HL-60/S4 treated with phorbol 12-myristate 13-acetate at 8.2 ng/mL for 4 days and 3 days (cell line): ENCODE results near the gene RNF115.
"Not testable (repeated sequence)": the region's sequence is repeated elsewhere in the genome, so short reads cannot be mapped to it uniquely, and the experiment has no call there.

Source experiments
- in situ Hi-C: fragments of 300-500 bp; cut with MboI; formaldehyde crosslinking; loops from 2 replicates; pipeline ENCODE4 v1.15.0; 2022; ENCODE audit warnings: low sequenced_read_pairs

The RNF115 gene

DNA sequence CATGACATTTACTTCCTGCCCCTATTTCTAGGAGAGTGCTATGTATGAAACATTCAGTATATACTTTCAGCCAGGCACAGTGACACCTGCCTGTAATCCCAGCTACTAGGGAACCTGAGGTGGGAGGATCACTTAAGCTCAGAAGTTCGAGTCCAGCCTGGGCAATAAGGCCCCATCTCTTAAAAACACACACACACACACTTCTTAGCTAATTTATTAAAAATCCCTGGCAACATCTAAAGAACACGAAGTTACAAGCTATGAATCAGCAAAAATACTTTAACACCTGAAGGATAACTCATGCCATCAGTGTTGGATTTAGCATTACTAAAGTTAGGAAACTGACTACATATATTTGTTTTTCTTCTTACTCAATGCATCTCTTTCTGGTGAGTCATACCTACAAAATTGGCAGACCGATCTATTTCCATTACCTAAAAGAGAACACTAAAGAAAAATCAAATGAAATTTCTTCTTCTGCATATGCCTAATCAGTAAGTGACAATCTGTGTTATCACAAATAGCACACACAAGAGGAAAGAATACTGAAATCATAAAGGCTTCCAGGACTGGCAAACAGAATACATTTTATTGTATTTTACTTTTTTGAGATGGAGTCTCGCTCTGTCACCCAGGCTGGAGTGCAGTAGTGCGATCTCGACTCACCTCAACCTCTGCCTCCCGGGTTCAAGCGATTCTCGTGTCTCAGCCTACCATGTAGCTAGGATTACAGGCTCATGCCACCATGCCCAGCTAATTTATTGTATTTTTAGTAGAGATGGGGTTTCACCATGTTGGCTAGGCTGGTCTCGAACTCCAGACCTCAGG, 41.4 kb downstream of the RNF115 start:
- in situ Hi-C loops: no loop called here

DNA sequence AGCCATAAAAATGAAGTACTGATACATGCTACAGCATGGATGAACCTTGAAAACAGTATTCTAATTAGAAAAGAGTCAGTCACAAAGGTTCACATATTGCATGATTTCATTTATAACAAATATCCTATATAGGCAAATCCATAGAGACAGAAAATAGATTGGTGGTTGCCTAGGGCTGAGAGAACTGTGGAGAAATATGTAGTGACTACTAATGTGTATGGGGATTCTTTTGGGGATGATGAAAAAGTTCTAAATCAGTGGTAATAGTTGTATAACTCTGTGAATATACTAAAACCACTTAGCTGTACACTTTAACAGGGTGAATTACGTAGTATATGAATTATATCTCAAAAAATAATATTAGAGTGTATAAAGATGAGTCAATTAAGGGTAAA, 45.8 kb downstream of the RNF115 start:
- in situ Hi-C loops: no loop called here

DNA sequence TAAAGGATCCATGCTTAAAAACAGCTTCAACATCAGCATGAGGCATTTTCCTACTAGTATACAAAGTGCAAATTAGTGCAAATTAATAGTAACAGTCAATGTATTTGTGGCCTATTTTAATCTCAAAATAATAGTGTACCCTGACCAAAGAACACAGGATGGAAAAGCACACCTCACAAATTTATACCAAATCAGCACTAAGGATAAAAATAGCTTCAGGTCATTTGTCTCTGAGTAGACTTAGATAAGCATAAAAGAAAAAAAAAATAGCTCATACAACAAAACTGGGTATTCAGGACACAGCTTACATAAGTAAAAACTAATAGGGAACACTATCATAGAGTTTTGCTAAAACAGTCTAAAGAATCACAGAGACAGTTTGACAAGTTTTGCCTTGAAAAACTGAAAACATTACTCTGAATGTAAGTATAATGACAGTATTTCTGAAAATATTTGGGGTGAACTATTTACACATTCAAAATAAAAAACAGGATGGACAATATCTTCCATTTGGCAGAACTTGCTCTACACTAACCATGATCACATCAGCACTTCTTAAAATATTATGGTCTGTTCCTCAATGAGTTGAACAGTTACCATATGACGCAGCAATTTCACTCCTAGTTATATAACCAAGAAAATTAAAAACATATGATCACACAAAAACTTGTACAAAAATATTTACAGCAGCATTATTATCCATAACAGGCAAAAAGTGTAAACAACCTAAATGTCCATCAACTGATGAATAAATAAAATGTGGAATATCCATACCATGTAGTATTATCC, 46.3 kb downstream of the RNF115 start:
- in situ Hi-C loops: no loop called here

DNA sequence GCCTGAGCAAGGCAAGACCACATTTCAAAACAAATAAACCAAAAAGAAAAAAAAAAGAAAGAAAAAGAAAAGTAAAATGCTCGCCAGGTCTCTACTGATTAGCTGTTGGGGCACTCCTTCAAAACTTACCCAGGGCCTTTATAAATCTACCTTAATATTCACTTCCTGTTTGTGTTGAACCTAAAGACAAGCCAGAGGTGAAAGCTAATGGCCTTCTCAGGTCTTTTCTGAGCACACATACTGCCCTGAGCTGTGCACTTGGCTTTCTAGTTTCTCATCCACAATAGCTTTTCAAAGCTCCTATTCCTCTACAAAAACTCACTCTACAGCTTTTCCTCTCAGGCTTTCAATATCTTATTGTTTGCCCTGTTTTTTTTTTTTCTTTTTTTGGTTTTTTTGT, 50.5 kb downstream of the RNF115 start:
- in situ Hi-C loops: no loop called here

DNA sequence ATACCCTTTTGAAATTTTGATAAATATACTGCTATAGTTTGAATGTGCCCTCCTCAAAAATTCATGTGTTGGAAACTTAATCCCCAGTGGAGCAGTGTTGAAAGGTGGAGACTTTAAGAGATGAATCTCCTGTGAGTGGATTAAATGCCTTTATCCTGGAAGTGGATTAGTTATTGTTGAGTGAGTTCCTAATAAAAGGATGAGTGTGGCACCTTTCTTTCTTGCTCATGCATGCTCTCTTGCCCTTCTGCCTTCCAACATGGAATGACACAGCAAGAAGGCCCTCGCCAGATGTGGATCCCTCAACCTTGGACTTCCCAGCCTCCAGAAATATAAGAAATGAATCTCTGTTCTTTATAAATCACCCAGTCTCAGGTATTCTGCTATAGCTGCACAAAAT, 52.8 kb downstream of the RNF115 start:
- in situ Hi-C loops: no loop called here

DNA sequence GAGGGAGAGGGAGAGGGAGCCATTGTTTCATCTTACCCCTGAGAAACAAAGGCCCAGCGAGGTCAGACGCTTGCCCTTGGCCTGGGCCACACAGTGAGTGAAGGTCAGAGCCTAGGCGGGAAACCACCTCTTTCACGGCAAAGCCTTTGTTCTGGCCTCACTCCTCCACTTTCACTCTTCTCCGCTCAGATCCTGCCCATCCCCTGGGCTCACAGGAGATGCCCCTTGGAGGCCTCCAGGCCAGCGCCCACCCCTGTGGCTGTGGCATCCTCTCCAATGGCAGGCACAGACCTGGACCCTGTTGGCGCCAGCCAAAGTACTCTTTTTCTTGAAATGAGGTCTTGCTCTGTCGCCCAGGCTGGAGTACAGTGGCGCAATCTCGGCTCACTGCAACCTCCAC, 55.9 kb downstream of the RNF115 start:
- in situ Hi-C loops: not testable (repeated sequence)

DNA sequence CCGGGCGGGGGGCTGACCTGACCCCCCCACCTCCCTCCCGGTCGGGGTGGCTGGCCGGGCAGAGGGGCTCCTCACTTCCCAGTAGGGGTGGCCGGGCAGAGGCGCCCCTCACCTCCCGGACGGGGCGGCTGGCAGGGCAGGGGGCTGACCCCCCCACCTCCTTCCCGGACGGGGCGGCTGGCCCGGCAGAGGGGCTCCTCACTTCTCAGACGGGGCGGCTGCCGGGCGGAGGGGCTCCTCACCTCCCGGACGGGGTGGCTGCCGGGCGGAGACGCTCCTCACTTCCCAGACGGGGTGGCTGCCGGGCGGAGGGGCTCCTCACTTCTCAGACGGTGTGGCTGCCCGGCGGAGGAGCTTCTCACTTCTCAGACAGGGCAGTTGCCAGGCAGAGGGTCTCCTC, 57.0 kb downstream of the RNF115 start:
- in situ Hi-C loops: not testable (repeated sequence)

DNA sequence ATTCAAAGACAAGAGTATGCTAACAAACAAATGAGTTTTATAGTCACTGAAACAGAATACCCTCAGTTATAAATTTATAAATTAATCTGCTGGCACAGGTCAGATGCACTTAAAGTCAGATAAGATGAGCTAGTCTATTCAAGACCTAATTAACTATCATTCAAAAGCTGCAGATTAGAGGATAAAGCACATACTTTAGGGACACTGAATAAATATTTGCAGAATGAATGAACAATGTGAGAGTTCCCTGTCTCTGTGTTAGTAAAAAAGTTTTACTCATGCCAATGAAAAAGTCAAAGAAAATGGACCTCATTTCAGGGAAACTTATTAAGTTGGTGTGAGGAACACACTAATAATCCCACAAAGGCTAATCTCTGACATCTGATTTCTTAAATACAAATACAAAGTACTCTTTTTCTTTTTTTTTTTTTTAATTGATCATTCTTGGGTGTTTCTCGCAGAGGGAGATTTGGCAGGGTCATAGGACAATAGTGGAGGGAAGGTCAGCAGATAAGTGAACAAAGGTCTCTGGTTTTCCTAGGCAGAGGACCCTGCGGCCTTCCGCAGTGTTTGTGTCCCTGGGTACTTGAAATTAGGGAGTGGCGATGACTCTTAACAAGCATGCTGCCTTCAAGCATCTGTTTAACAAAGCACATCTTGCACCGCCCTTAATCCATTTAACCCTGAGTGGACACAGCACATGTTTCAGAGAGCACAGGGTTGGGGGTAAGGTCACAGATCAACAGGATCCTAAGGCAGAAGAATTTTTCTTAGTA, 58.1 kb downstream of the RNF115 start:
- in situ Hi-C loops: not testable (repeated sequence)

DNA sequence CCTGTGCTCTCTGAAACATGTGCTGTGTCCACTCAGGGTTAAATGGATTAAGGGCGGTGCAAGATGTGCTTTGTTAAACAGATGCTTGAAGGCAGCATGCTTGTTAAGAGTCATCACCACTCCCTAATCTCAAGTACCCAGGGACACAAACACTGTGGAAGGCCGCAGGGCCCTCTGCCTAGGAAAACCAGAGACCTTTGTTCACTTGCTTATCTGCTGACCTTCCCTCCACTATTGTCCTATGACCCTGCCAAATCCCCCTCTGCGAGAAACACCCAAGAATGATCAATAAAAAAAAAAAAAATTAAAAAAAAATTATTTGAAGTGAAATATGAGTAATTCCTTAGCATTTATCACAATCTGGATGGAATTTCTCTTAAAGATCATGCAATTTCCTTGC, 58.8 kb downstream of the RNF115 start:
- in situ Hi-C loops: not testable (repeated sequence)

DNA sequence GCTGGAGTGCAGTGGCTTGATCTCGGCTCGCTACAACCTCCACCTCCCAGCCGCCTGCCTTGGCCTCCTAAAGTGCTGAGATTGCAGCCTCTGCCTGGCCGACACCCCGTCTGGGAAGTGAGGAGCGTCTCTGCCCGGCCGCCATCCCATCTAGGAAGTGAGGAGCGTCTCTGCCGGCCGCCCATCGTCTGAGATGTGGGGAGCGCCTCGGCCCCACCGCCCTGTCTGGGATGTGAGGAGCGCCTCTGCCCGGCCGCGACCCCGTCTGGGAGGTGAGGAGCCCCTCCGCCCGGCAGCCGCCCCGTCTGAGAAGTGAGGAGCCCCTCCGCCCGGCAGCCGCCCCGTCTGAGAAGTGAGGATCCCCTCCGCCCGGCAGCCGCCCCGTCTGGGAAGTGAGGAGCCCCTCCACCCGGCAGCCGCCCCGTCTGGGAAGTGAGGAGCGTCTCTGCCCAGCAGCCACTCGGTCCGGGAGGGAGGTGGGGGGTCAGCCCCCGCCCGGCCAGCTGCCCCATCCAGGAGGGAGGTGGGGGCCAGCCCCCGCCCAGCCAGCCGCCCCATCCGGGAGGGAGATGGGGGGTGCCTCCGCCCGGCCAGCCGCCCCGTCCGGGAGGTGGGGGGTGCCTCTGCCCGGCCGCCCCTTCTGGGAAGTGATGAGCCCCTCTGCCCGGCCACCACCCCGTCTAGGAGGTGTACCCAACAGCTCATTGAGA, 59.5 kb downstream of the RNF115 start:
- in situ Hi-C loops: not testable (repeated sequence)

DNA sequence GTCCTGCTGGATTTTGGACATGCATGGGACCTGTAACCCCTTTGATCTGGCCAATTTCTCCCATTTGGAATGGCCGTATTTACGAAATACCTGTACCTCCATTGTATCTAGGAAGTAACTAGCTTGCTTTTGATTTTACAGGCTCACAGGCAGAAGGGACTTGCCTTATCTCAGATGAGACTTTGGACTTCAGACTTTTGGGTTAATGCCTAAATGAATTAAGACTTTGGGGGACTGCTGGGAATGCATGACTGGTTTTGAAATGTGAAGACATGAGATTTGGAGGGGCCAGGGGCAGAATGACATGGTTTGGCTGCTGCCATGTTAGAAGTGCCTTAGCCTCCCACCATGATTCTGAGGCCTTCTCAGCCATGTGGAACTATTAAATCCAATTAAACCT, 61.9 kb downstream of the RNF115 start:
- in situ Hi-C loops: not testable (repeated sequence)

DNA sequence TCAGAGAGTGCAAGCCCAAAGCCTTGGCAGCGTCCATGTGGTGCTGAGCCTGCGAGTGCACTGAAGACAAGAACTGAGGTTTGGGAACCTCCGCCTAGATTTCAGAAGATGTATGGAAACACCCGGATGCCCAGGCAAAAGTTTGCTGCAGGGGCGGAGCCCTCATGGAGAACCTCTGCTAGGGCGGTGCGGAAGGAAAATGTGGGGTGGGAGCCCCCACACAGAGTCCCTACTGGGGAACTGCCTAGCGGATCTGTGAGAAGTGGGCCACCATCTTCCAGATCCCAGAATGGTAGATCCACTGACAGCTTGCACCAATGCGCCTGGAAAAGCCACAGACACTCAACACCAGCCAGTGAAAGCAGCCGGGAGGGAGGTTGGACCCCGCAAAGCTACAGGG, 62.4 kb downstream of the RNF115 start:
- in situ Hi-C loops: not testable (repeated sequence)

DNA sequence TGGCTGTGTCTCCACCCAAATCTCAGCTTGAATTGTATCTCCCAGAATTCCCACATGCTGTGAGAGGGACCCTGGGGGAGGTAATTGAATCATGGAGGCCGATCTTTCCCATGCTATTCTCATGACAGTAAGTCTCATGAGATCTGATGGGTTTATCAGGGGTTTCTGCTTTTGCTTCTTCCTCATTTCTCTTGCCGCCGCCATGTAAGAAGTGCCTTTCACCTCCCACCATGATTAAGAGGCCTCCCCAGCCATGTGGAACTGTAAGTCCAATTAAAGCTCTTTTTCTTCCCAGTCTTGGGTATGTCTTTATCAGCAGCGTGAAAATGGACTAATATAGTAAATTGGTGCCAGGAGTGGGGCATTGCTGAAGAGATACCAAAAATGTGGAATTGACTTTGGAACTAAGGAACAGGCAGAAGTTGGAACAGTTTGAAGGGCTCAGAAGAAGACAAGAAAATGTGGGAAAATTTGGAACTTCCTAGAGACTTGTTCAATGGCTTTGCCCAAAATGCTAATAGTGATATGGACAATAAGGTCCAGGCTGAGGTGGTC, 63.4 kb downstream of the RNF115 start:
- in situ Hi-C loops: not testable (repeated sequence)

DNA sequence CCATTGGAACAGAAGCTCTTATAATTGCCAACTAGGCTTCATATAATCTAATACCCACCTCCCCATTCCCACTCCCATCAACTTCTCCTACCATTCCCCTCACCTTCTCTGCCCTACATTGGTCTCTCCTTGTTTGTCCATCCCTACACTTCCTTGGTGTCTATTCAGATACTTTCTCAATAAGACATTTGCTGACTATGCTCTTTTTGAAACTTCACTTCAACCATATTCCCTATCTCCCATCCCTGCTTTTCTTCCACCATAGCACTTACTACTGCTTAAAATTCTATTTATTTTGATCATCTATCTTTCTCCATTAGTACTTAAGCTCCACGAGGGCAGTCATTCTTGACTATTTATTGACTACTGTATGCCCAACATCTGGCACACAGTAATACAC, 64.2 kb downstream of the RNF115 start:
- in situ Hi-C loops: no loop called here

DNA sequence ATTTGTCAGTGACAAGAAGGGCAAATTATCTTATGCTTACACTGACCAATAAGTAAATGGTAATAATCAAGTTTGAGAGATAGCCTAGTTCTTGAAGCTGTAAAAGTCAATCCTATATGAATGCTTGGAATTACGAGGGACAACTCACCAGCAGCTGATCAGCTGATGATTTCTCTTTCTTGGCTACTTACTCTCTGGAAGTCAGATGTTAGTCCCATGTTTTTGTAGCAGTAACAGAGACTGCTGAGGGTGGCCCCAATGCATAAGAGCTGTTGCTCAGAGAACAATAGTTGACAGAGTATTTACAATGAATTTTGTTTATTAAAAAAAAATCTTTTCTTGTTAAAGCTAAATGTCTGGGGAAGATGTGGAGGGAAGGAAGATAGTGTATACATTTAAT, 65.3 kb downstream of the RNF115 start:
- in situ Hi-C loops: no loop called here

DNA sequence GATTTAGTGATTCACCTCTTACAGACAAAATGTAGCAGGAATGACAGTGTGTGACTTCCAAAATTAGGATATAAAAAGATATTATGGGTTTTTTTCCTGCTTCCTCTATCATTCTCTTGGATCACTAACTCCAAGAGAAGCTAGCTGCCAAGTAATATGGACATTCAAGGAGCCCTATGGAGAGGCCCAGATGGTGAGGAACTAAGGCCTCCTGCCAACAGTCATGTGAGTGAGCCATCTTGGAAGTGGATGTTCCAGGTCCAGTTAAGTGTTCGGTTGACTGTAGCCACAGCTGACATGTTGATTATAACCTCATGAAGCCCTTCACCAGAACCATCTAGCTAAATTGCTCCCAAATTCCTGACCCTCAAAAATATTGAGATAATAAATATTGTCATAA, 65.8 kb downstream of the RNF115 start:
- in situ Hi-C loops: no loop called here

DNA sequence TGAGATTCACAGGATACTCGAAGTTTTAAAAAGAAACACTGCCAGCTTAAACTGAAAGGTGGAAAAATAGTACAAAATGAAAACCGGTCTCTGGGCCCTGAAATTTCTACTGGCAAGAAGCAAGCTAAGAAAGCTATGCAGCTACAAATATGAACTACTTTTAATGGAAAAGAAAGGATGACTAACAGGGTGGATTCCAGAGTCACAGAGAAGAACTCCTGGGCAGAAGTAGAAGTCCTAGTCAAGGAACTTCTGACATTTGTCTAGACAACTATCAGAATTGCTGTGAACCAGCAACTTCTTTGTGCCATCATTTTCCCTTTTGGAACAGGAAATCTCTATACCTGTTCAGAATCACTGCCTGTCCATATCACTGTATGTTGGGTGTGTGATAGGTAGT, 66.5 kb downstream of the RNF115 start:
- in situ Hi-C loops: no loop called here

DNA sequence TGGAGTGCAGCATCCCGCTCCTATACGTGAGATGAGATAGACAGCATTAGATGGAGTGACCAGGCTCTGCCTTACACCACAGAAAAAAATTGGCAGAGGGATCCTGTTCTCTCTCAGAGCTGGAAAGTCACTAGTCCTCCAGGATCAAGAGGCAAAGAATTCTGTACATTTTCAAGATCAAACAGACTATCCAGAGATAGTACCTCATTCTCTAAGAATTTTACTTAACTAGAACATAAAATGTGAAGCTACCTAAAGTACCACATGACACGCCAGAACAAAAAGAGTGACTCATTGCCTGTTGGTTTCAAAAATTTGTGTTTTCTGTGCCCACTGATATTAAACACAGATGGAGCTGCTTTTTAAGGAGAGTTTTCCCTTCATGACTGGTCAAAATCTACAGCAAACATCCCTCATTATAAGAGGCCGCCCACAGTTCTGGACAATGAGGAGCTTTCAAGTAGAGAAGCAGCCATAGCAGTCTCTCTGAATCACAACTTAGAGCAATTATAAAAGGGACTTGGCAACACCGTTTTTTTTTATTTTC, 72.3 kb downstream of the RNF115 start:
- in situ Hi-C loops: no loop called here

DNA sequence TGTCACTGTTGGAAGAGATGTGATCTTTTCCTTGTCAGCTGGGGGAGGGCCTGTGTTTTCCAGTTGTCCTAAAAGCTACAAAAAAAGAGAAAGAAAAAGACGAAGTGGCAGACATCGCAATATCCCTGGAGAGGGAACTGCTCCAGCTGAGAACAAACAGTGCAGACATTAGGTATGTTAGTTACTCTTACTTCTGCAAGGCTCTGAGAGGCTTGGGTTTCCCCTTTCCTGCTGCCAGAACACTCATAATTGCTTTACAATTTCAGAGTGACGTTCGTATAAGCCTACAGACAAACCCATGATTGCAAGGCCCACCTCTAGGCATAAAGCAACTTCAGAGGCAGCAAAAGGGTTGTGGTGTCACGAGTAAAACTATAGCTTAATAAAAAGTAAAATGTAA, 73.5 kb downstream of the RNF115 start:
- in situ Hi-C loops: no loop called here
